DND-41 (cell line): ENCODE results near the gene WIPI1.

Source experiments
- ATAC-seq: fragments of 200-7000 bp; cut with Tn5 transposase; 3 replicates; pipeline ENCODE4 v1.9.1; 2021; ENCODE audit warnings: low read depth; ENCODE audit not compliant: insufficient read depth
- DNase-seq: peaks from one replicate; pipeline ENCODE4 v3.0.0-alpha.2; 2020
- H2AFZ ChIP-seq: 2 replicates; pipeline ENCODE4 v1.6.0; 2012; ENCODE audit warnings: low read depth, low read length
- H3K27ac ChIP-seq: 2 replicates; pipeline ENCODE4 v1.5.1; 2012; ENCODE audit warnings: low read length, inconsistent platforms
- H3K27me3 ChIP-seq: fragments of 200-600 bp; sonication (generic); 2 replicates; pipeline ENCODE4 v1.6.0; 2012; ENCODE audit warnings: low read length, mild to moderate bottlenecking, inconsistent platforms; ENCODE audit not compliant: insufficient read depth, poor library complexity
- H3K36me3 ChIP-seq: 2 replicates; pipeline ENCODE4 v1.5.1; 2012; ENCODE audit warnings: low read length, inconsistent platforms; ENCODE audit not compliant: insufficient read depth
- H3K4me1 ChIP-seq: 2 replicates; pipeline ENCODE4 v1.5.1; 2012; ENCODE audit warnings: mild to moderate bottlenecking, low read length; ENCODE audit not compliant: insufficient read depth
- H3K4me2 ChIP-seq: 2 replicates; pipeline ENCODE4 v1.6.0; 2012; ENCODE audit warnings: mild to moderate bottlenecking, moderate library complexity, low read length, inconsistent platforms; ENCODE audit not compliant: insufficient read depth
- H3K4me3 ChIP-seq, 2 experiments: fragments of 200-600 bp in 1 of 2; shearing (Covaris generic) in 1 of 2; 2 replicates each; pipeline ENCODE4 v1.5.1; 2012 to 2016; ENCODE audit warnings: inconsistent platforms in 2 of 2, low read length in 2 of 2, mild to moderate bottlenecking in 2 of 2, low read depth in 1 of 2, moderate library complexity in 1 of 2
- H3K79me2 ChIP-seq: 2 replicates; pipeline ENCODE4 v1.6.0; 2012; ENCODE audit warnings: low read length, inconsistent platforms; ENCODE audit not compliant: insufficient read depth
- H3K9ac ChIP-seq: 2 replicates; pipeline ENCODE4 v1.6.0; 2012; ENCODE audit warnings: low read depth, mild to moderate bottlenecking, inconsistent platforms, low read length, moderate library complexity
- H3K9me3 ChIP-seq: 2 replicates; pipeline ENCODE4 v1.5.1; 2012; ENCODE audit warnings: low read length, moderate library complexity, mild to moderate bottlenecking, inconsistent platforms; ENCODE audit not compliant: insufficient read depth, severe bottlenecking
- H4K20me1 ChIP-seq: 2 replicates; pipeline ENCODE4 v1.6.0; 2012; ENCODE audit warnings: low read length; ENCODE audit not compliant: insufficient read depth
- EZH2 ChIP-seq: IDR thresholded peaks from 3 replicates; pipeline ENCODE4 v1.6.1; 2012; ENCODE audit warnings: borderline replicate concordance, low read depth, mild to moderate bottlenecking, moderate library complexity, low read length, inconsistent platforms; ENCODE audit not compliant: severe bottlenecking
- TF ChIP-seq, protein P1 (sequence below): IDR thresholded peaks from 2 replicates; pipeline ENCODE4 v1.5.1; 2012; ENCODE audit warnings: borderline replicate concordance, low read length, moderate library complexity, mild to moderate bottlenecking; ENCODE audit not compliant: poor library complexity, severe bottlenecking; ENCODE audit errors: extremely low read depth

The WIPI1 gene

DNA sequence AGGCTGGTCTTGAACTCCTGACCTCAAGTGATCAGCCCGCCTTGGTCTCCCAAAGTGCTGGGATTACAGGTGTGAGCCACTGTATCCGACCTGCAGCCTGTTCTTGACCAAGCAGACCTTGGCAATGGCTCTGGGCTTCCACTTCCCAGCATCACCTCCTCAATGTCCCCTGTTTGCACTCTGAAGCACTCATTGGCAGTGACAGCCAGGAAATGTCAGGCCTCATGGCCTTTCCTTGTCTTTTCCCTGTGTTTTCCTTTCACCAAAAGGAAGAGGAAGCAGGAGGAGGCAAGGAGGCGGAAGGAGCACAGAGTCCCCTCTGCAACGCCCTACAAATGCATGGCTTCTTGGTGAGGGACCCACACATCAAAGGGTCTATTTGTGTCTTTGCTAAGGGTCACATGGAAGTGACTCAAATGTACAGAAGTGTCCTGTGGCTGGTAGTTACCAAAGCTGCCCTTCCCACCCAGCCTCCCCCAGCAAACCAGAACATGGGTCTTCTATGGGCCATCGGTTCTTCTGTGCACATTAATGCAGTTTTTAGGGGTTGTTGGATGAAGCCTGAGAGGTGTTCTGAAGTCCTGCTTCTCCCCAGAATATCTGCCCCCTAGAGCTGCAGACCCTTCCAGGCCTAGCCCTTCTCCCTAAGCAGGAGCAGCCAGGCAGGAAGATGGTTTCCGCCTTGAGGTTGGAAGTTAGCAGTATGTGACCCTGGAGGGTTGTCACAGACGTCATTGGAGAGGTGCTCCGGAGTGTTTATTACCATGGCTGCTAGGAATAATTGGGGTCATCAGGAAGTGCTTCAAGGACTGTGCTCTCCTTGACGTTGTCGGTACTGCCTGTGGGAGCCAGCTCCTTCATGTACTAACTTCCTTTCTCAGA, 60.8 kb downstream of the WIPI1 start:
- Histone ChIP-seq H3K9me3 (peaks cover 9% of the 10 kb centered on the region), H3K4me1 (peaks cover 51% of the 10 kb centered on the region), H3K79me2 (no peaks in the 10 kb centered on the region), H3K27me3 (no peaks in the 10 kb centered on the region), H3K27ac (peak overlapping the region; percentile 63), H2AFZ (0 out of 2 replicates have a peak overlapping the region, but pooled peaks have one; percentile 22), H3K36me3 (peaks cover 9% of the 10 kb centered on the region), H3K4me2 (peak overlapping the region; percentile 43), H4K20me1 (no peaks in the 10 kb centered on the region), H3K4me3 (no peak overlapping the region), H3K9ac (peak overlapping the region; percentile 7; the same call in 1 of the 2 replicates)
- DNase-seq = no peak
- TF ChIP-seq, protein P1, sequence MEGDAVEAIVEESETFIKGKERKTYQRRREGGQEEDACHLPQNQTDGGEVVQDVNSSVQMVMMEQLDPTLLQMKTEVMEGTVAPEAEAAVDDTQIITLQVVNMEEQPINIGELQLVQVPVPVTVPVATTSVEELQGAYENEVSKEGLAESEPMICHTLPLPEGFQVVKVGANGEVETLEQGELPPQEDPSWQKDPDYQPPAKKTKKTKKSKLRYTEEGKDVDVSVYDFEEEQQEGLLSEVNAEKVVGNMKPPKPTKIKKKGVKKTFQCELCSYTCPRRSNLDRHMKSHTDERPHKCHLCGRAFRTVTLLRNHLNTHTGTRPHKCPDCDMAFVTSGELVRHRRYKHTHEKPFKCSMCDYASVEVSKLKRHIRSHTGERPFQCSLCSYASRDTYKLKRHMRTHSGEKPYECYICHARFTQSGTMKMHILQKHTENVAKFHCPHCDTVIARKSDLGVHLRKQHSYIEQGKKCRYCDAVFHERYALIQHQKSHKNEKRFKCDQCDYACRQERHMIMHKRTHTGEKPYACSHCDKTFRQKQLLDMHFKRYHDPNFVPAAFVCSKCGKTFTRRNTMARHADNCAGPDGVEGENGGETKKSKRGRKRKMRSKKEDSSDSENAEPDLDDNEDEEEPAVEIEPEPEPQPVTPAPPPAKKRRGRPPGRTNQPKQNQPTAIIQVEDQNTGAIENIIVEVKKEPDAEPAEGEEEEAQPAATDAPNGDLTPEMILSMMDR = no peak
- TF ChIP-seq EZH2 = no peak
- no peak for ATAC-seq

DNA sequence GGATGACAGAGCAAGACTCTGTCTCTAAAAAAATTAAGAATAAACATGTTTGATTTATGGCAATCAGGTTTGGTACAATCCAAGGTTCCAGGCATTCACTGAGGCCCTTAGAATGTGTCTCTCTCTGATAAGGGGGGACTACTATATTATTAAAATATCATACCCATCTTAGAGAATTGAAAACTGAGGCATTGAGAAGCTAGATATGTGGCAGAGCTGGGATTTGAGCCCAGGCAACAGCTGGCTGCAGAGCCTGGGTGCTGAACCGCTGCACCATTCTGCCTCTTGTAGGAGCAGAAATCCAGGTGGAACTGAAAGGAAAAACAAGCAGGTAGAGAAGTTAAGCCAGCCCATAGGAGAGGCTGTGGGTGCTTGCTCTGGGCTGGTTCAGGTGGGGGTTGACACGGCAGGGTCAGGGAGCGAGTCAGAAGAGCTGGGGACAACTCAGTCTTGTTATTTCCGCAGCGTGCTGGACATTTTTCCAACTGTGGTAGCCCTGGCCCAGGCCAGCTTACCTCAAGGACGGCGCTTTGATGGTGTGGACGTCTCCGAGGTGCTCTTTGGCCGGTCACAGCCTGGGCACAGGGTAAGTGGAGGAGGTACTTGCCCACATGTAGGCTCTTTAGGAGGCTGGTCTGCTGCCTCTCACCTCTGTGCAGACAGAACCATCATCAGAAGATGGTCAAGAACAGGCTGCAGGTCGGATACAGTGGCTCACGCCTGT, 62.5 kb downstream of the WIPI1 start:
- ATAC-seq (no peak), DNase-seq (no peak)
- H4K20me1 ChIP-seq = no peaks in the 10 kb centered on the region
- H3K27ac ChIP-seq = no peak overlapping the region; the same call in 1 of the 2 replicates
- no peak for TF ChIP-seq EZH2
- TF ChIP-seq, protein P1 = no peak
- H3K27me3 ChIP-seq = no peaks in the 10 kb centered on the region
- peaks cover 9% of the 10 kb centered on the region for H3K9me3 ChIP-seq
- H3K9ac ChIP-seq = no peak overlapping the region
- no peak overlapping the region for H3K4me2 ChIP-seq
- no peak overlapping the region for H2AFZ ChIP-seq
- peaks cover 40% of the 10 kb centered on the region for H3K4me1 ChIP-seq
- no peak overlapping the region for H3K4me3 ChIP-seq
- H3K79me2 ChIP-seq = no peaks in the 10 kb centered on the region
- H3K36me3 ChIP-seq = peaks cover 9% of the 10 kb centered on the region

DNA sequence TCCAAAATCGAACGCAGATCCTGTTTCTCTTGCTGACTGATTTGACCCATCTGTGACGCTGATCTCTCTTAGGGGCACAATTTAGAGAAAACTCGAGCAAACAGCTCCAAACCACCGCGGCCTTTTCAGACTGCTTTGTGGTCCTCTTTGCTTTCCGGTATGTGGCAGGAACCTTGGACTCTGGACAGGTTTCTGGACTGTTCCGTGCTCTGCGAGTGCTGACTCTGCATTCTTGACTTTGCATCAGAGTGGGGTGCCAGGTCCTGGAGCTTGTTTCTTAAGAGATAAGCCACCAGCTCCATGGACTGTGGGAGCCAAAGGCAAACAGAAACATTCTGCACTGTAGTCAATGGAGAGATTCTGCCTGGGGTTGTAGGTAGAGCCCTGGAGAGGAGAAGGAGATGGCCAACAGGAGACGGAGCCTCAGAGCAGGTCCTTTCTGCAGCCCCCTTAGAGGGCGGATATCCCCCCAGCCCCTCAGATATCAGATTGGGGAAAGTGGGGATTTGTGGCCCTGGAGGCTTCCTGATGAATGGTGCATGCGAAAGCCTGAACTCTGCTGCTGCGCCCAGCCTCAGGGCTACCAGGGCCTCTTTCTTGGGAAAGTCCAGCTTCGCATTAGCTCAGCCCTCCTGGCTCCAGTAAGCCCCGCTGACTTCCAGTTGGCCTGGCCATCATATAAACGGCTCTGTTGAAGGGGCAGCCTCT, 65.6 kb downstream of the WIPI1 start:
- Histone ChIP-seq H3K4me1 (peaks cover 15% of the 10 kb centered on the region), H3K27me3 (no peaks in the 10 kb centered on the region), H3K4me3 (no peak overlapping the region), H3K9me3 (peaks cover 9% of the 10 kb centered on the region), H2AFZ (no peak overlapping the region), H3K27ac (no peak overlapping the region), H3K4me2 (no peak overlapping the region), H3K36me3 (peaks cover 9% of the 10 kb centered on the region), H3K79me2 (no peaks in the 10 kb centered on the region), H3K9ac (no peak overlapping the region), H4K20me1 (no peaks in the 10 kb centered on the region)
- TF ChIP-seq EZH2 = no peak
- TF ChIP-seq, protein P1 = no peak
- no peak for DNase-seq
- ATAC-seq = no peak
